Mesothelial cell of epicardium (in vitro differentiated cells): ENCODE data around the gene ARG2. TPM values are rescaled to one million over a fixed set of nuclear protein-coding genes. Genes with fewer than 3 reads are reported as not detected.

Experiments
- DNase-seq, 2 experiments: peaks; one replicate each; pipeline ENCODE4 v3.0.0; 2021; ENCODE audit warnings: low spot score in 2 of 2; ENCODE audit not compliant: unreplicated experiment in 2 of 2
- H3K27ac Mint-ChIP-seq: 2 replicates; pipeline ENCODE4 v1.8.0; 2021; ENCODE audit warnings: mixed read lengths
- H3K27me3 Mint-ChIP-seq: 2 replicates; pipeline ENCODE4 v1.8.0; 2021; ENCODE audit warnings: low read depth, mixed read lengths
- H3K36me3 Mint-ChIP-seq: 2 replicates; pipeline ENCODE4 v1.8.0; 2021; ENCODE audit warnings: mixed read lengths
- H3K4me1 Mint-ChIP-seq: 2 replicates; pipeline ENCODE4 v1.8.0; 2021; ENCODE audit warnings: mixed read lengths
- H3K4me3 Mint-ChIP-seq: 2 replicates; pipeline ENCODE4 v1.8.0; 2021; ENCODE audit warnings: mild to moderate bottlenecking, moderate library complexity, mixed read lengths
- H3K9me3 Mint-ChIP-seq: 2 replicates; pipeline ENCODE4 v1.8.0; 2021; ENCODE audit warnings: mixed read lengths
- CTCF ChIP-seq: fragments of 200-600 bp; sonication (generic); IDR thresholded peaks from one replicate; pipeline ENCODE4 v1.5.0; 2021; ENCODE audit warnings: antibody characterized with exemption; ENCODE audit not compliant: unreplicated experiment
- total RNA-seq: library from RNA; stranded (reverse); gene quantifications from 3 replicates; pipeline ENCODE4 v1.2.1, GENCODE V29; 2021

The ARG2 gene
- total RNA-seq, 1 donor from 2014 or later: 2.5 TPM

DNA sequence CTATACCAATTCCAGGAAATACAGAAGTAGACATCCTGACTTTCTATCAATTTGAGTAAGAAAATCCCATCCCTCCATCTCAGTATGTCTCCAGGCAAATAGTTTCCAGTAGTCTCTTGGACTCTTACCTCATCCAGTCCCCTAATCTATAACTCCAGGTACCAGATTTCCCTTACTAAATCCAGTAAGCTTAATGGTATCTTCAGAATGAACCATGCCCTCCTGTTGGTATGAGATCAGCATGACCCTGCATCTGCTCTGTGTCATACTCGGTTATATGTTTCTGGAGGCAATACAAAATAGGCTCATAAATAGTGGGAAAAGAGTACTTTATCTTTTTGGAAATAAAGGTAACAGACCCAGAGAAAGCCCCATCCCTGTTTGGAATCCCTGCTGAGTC is 38.1 kb upstream of the ARG2 start:
- no peaks in the 10 kb centered on the region for H3K27me3 Mint-ChIP-seq
- DNase-seq: no peak
- TF ChIP-seq CTCF: no peak
- no peaks in the 10 kb centered on the region for H3K9me3 Mint-ChIP-seq
- H3K4me1 Mint-ChIP-seq: no peaks in the 10 kb centered on the region
- H3K4me3 Mint-ChIP-seq: no peak overlapping the region
- no peak overlapping the region for H3K27ac Mint-ChIP-seq
- no peaks in the 10 kb centered on the region for H3K36me3 Mint-ChIP-seq

DNA sequence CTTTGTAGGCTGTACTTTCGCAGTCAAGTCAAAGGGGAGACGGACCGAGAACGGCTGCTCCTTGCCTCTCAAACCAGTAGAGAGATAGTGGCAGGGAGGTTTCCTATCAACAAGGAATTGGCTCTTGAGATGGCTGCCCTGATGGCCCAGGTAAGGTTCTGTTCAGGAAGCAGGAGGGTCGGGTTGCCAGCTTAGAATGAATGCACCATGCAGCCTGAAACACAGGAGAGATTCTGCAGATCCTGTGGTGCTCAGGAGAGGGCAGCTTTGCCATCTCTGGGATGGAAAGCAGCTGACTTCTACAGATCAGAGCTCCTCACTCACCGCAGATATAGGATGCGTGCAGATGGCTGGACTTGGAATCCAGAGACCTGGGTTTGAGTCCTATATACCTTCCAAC is 37.7 kb upstream of the ARG2 start:
- Mint-ChIP-seq H3K27ac (no peak overlapping the region), H3K4me1 (no peaks in the 10 kb centered on the region), H3K36me3 (no peaks in the 10 kb centered on the region), H3K27me3 (no peaks in the 10 kb centered on the region), H3K9me3 (no peaks in the 10 kb centered on the region), H3K4me3 (no peak overlapping the region)
- no peak for DNase-seq
- TF ChIP-seq CTCF: no peak

GRCh38 chr14:67583711-67584644 is 35.7 kb upstream of the ARG2 start:
- peak; percentile 24 for TF ChIP-seq CTCF
- H3K27ac Mint-ChIP-seq: no peak overlapping the region
- no peaks in the 10 kb centered on the region for H3K27me3 Mint-ChIP-seq
- no peak overlapping the region for H3K4me3 Mint-ChIP-seq
- H3K4me1 Mint-ChIP-seq: no peaks in the 10 kb centered on the region
- no peak for DNase-seq
- no peaks in the 10 kb centered on the region for H3K36me3 Mint-ChIP-seq
- no peaks in the 10 kb centered on the region for H3K9me3 Mint-ChIP-seq

DNA sequence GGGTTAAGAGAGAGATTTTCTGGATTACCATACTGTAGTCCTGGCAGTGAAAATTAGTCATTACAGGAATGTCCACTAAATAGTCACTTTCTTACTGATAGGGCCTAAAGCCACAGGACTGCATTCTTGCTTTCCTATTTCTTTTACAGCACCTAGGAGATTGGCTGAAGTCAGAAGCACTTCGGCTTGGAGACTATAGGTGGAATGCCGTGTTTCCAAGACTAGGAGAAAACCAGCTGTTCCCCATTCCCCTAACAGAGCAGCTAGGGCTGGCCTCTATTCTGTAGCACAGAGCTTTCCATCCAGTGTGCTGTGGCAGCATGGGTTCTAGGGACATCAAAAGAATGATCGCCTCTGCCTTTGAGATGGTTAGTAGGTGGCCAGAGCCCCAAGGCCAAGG is 34.7 kb upstream of the ARG2 start:
- no peak overlapping the region for H3K4me3 Mint-ChIP-seq
- no peak overlapping the region for H3K27ac Mint-ChIP-seq
- no peaks in the 10 kb centered on the region for H3K9me3 Mint-ChIP-seq
- no peaks in the 10 kb centered on the region for H3K4me1 Mint-ChIP-seq
- TF ChIP-seq CTCF: no peak
- H3K36me3 Mint-ChIP-seq: peaks cover 2% of the 10 kb centered on the region
- no peak for DNase-seq
- no peaks in the 10 kb centered on the region for H3K27me3 Mint-ChIP-seq

GRCh38 chr14:67586369-67586768 is 33.4 kb upstream of the ARG2 start:
- no peak overlapping the region for H3K4me3 Mint-ChIP-seq
- DNase-seq: no peak
- no peak for TF ChIP-seq CTCF
- H3K36me3 Mint-ChIP-seq: peaks cover 2% of the 10 kb centered on the region
- no peak overlapping the region for H3K27ac Mint-ChIP-seq
- no peaks in the 10 kb centered on the region for H3K27me3 Mint-ChIP-seq
- no peaks in the 10 kb centered on the region for H3K9me3 Mint-ChIP-seq
- H3K4me1 Mint-ChIP-seq: no peaks in the 10 kb centered on the region
